Measurements from ENCODE around the gene KIRREL3. TPM values are rescaled to one million over a fixed set of nuclear protein-coding genes. Genes with fewer than 3 reads are reported as not detected.

Gene KIRREL3
- polyA plus RNA-seq, 1 donor (not counting 4 experiments of a cell fraction or from before 2014, with no cell fraction given): 0.04 TPM

DNA sequence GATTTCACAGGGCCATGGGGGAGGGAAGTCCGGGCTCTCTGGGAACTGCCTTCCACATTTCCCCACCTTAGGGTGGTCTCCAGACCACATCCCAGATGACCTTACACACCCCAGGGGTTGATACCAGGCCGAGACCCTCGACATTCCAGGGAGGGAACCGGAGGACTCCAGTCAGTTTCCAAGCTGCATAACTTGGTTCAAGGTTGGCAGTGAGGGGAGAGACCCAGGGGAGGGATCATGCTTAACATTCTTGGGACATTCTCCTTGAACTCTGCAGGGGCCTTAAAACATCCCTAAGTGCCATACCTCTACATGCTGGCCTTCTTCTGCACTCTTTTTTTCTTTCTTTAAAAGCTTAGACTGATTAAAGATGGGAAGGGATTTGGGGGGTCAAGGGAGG lies 394.1 kb downstream of the KIRREL3 start:
- H2AFZ ChIP-seq (ENCODE audit: control insufficient read depth, low read length): no peak overlapping the region
- no peaks in the 10 kb centered on the region for H3K79me2 ChIP-seq (ENCODE audit: control insufficient read depth, insufficient read depth, low read length)
- H3K9me1 ChIP-seq (ENCODE audit: control insufficient read depth, extremely low read depth, insufficient read depth, low read length): no peaks in the 10 kb centered on the region
- no peak for TF ChIP-seq EZH2 (IDR thresholded peaks at IDR 0.05; ENCODE audit: low read length)
- TF ChIP-seq, protein P1, sequence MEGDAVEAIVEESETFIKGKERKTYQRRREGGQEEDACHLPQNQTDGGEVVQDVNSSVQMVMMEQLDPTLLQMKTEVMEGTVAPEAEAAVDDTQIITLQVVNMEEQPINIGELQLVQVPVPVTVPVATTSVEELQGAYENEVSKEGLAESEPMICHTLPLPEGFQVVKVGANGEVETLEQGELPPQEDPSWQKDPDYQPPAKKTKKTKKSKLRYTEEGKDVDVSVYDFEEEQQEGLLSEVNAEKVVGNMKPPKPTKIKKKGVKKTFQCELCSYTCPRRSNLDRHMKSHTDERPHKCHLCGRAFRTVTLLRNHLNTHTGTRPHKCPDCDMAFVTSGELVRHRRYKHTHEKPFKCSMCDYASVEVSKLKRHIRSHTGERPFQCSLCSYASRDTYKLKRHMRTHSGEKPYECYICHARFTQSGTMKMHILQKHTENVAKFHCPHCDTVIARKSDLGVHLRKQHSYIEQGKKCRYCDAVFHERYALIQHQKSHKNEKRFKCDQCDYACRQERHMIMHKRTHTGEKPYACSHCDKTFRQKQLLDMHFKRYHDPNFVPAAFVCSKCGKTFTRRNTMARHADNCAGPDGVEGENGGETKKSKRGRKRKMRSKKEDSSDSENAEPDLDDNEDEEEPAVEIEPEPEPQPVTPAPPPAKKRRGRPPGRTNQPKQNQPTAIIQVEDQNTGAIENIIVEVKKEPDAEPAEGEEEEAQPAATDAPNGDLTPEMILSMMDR (optimal IDR thresholded peaks at IDR 0.05 in 1 of 3, IDR thresholded peaks at IDR 0.05 in 1 of 3, conservative IDR thresholded peaks at IDR 0.05 in 1 of 3; ENCODE audit: extremely low read depth in 1 of 3, insufficient read depth in 2 of 3, low read length in 3 of 3): no peak
- no peak overlapping the region for H3K9ac ChIP-seq (ENCODE audit: control insufficient read depth, extremely low read depth, insufficient read depth, low read length)
- no peaks in the 10 kb centered on the region for H3K36me3 ChIP-seq (ENCODE audit: control insufficient read depth in 2 of 2, extremely low read depth in 1 of 2, insufficient read depth in 2 of 2, low read length in 2 of 2)
- no peak overlapping the region for H3K27ac ChIP-seq (ENCODE audit: control insufficient read depth, insufficient read depth, low read length)
- dilution Hi-C loops (cut with MboI; ENCODE audit: extremely low pct_ligation_motif_present, low sequenced_read_pairs): no loop called here
- no peaks in the 10 kb centered on the region for H3K4me1 ChIP-seq (ENCODE audit: control insufficient read depth, extremely low read depth, insufficient read depth, low read length)
- no peak for FAIRE-seq
- no peaks in the 10 kb centered on the region for H3K9me3 ChIP-seq (ENCODE audit: control insufficient read depth, low read depth, low read length)
- H3K4me2 ChIP-seq (ENCODE audit: control insufficient read depth, extremely low read depth, insufficient read depth, low read depth, low read length): no peak overlapping the region
- peaks cover 23% of the 10 kb centered on the region for H3K27me3 ChIP-seq (ENCODE audit: control insufficient read depth, extremely low read depth, insufficient read depth, low read length)
- no peaks in the 10 kb centered on the region for H4K20me1 ChIP-seq (ENCODE audit: control insufficient read depth, extremely low read depth, insufficient read depth, low read length)
- DNase-seq (ENCODE audit: low read depth, low spot score): no peak
- no peak overlapping the region for H3K4me3 ChIP-seq (ENCODE audit: control insufficient read depth in 2 of 3, extremely low read depth in 1 of 3, insufficient read depth in 2 of 3, low read depth in 1 of 3, low read length in 3 of 3)

DNA sequence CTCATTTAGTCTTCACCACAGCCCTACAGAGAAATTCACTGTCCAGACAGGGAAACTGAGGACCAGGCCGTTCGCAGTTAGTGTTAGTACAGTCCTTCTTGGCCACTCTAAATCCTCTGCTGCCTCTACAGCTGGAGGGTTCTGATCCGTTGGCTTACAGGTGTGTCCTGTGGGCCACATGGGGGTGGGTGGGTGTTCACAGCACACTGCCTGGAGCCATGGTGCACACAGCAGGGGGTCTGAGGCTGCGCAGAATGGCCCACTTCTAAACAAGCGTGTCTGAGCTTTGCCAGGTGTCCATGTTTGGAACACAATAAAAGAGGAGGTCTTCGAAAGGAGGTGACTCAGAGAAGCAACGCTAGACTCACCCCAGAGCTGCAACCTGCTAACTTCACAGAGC lies 396.1 kb downstream of the KIRREL3 start:
- FAIRE-seq: no peak
- Histone ChIP-seq H3K9ac (ENCODE audit: control insufficient read depth, extremely low read depth, insufficient read depth, low read length) (no peak overlapping the region), H3K79me2 (ENCODE audit: control insufficient read depth, insufficient read depth, low read length) (no peaks in the 10 kb centered on the region), H3K36me3 (ENCODE audit: control insufficient read depth in 2 of 2, extremely low read depth in 1 of 2, insufficient read depth in 2 of 2, low read length in 2 of 2) (no peaks in the 10 kb centered on the region), H3K9me3 (ENCODE audit: control insufficient read depth, low read depth, low read length) (no peaks in the 10 kb centered on the region), H4K20me1 (ENCODE audit: control insufficient read depth, extremely low read depth, insufficient read depth, low read length) (no peaks in the 10 kb centered on the region), H3K4me2 (ENCODE audit: control insufficient read depth, extremely low read depth, insufficient read depth, low read depth, low read length) (no peak overlapping the region), H3K4me1 (ENCODE audit: control insufficient read depth, extremely low read depth, insufficient read depth, low read length) (no peaks in the 10 kb centered on the region), H3K9me1 (ENCODE audit: control insufficient read depth, extremely low read depth, insufficient read depth, low read length) (no peaks in the 10 kb centered on the region), H3K27me3 (ENCODE audit: control insufficient read depth, extremely low read depth, insufficient read depth, low read length) (peaks cover 16% of the 10 kb centered on the region), H2AFZ (ENCODE audit: control insufficient read depth, low read length) (no peak overlapping the region), H3K27ac (ENCODE audit: control insufficient read depth, insufficient read depth, low read length) (no peak overlapping the region), H3K4me3 (ENCODE audit: control insufficient read depth in 2 of 3, extremely low read depth in 1 of 3, insufficient read depth in 2 of 3, low read depth in 1 of 3, low read length in 3 of 3) (no peak overlapping the region)
- TF ChIP-seq EZH2 (IDR thresholded peaks at IDR 0.05; ENCODE audit: low read length): no peak
- TF ChIP-seq, protein P1 (optimal IDR thresholded peaks at IDR 0.05 in 1 of 3, IDR thresholded peaks at IDR 0.05 in 1 of 3, conservative IDR thresholded peaks at IDR 0.05 in 1 of 3; ENCODE audit: extremely low read depth in 1 of 3, insufficient read depth in 2 of 3, low read length in 3 of 3): no peak
- DNase-seq (ENCODE audit: low read depth, low spot score): no peak
- dilution Hi-C loops (cut with MboI; ENCODE audit: extremely low pct_ligation_motif_present, low sequenced_read_pairs): no loop called here
